Measurements from ENCODE around the gene HSPA2.
"Not testable (repeated sequence)": the region's sequence is repeated elsewhere in the genome, so short reads cannot be mapped to it uniquely, and the experiment has no call there.

The HSPA2 gene

DNA sequence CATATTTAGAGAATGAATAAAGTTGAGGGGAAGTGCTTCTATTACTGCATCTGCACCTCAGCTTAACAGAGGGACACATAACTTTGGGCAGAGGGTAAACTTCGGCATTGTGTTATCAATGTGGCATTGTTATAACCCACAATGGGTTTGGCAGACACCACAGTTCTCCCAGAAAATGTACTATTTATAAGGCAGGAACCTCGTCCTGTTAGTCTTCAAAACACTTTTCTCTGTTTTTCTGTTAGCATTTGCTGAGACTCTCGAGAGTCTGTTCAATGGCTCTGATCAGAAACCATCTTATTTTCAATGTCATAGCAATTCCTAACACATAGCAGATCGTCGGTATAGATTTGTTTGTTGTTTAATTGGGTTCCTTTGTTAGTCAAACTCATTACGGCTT, 23.2 kb downstream of the HSPA2 start:
- DNase-seq, result no peak

DNA sequence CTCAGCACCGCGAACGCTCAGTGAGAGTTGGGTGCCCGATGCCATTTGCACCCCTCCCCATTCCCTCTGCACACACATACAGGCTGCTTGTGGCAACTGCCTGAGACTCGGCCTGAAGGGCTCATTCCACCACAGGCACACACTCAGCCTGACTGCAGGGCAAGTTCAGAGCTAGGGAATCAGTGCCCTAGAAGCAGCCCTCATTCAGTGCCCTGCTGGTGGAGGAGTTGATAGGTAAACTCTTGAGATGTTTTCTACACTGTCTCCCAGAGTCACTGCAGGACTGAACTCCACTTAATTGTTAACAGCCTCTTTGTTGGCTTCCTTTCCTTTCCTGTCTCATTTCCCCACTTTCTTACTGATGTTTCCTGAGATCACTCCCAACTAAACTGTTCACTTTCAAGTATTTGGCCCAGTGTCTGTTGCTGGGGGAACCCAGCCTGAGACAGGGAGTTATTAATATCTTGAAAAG, 26.1 kb downstream of the HSPA2 start:
- DNase-seq, result no peak

DNA sequence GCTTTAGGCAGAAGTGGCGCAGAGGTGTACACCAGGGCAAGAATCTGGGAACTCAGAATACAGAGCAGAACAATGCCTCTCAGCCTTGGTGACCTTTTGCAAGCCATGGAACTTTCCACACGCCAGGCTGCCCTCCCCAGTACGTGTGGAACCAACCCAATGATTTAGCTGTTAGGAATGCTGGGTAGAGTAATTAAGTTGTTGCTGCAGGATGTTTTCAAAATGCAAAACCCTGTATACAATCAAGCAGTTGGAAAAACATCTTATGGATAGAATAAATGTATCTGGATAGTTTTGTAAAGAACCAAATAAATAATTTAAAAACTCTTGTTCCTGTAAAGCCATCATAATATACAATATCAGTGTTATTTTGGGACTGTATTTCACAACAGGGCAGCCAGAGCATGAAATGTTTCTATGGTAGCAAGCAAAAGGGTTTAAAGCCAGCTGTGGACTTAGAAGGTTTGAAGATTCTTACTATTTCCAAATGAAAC, 28.6 kb downstream of the HSPA2 start:
- no peak for DNase-seq

DNA sequence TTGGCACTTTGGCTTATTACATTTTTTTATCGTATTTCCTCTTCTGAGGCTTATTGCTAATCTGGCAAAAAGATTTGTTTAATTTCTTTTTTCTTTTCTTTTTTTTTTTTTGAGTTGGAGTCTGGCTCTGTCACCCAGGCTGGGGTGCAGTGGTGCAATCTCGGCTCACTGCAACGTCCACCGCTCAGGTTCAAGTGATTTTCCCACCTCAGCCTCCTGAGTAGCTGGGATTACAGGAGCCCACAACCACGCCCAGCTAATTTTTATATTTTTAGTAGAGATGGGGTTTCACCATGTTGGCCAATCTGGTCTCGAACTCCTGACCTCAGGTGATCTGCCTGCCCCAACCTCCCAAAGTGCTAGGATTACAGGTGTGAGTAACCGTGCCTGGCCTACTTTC, 29.1 kb downstream of the HSPA2 start:
- not testable (repeated sequence) for DNase-seq

DNA sequence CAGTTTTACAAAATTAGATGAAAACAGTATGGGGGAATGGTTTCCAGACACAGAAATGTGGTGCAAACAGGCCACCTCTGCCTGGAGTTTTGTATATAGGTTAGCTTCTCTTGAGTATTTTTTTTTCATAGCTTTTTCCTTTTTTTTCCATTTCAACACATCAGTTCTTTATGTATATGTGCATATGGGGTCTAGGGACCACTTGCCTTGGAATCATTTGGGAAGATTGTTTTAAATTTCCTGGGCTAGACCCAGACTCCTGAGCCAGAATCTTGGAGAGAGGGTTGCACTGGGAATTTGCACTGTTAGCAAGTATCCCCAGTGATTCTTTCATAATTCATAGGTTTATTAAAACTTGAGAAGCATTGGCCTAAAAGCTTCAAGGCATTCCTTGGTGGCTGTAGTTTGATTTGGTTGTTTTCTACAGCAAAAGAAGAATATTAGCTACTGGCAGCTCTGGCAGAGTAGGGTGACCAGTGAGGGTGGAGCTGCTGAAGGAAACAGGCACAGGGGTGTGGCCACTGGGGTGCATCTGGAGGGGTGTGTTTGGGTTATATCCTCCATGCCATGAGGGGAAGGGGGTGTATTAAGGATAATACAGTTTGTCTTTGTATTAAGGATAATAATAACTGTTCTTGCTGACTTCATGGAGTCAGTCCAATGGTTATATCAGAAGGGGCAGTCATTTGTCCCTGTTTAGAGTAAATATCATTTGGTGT, 32.0 kb downstream of the HSPA2 start:
- DNase-seq, result no peak

DNA sequence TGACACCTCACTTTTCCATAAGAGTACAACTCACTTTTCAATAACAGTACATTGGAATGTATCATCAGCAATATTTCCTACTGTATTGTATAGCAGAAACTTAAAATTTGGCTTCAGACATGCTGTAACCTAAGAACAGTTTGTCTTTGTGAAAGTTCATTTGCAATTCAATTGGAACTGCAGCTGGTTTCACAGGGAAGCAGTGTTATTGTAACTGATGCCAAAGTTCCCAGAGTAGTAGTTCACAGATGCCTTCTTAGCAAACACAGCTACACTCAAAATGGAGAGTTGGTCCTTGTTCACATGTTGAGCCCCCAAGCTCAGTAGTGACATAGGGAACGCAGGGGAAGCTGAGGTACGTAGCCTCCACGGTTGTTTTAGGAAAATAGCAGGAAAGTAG, 32.6 kb downstream of the HSPA2 start:
- DNase-seq, result no peak

DNA sequence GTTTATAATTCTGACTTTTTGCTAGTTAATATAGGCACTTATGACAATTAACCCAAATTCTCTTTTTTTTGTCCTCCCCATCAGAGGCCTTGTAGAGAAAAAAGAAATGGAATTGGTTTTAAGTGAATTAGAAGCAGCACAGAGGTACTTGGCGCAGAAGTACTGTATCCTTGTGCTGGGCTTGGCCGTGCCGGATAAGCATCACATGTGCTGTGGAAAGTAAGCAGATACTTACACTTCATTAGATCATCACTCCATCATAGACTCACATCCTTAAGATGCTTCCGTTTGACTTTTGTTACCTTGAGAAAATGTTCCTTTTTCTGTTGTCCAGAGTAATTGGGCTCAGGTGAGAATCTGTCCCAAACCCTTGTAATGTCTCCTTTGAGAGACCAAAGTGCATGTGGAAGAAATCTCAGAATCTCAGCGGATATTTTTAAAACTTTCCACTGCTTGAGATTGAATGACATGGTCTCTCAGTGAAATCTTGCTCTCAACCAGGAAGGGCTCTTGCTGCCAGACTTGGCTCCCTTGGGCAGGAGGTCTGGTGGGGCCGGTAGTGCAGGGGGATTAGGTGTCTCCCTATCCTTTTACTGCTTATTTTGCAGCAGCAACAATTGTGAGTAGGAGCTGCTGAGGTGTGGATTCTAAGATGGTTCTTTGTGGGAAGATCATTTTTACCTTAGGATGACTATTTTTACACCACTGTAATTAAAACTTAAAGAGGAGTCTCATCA, 34.0 kb downstream of the HSPA2 start:
- DNase-seq, result no peak

DNA sequence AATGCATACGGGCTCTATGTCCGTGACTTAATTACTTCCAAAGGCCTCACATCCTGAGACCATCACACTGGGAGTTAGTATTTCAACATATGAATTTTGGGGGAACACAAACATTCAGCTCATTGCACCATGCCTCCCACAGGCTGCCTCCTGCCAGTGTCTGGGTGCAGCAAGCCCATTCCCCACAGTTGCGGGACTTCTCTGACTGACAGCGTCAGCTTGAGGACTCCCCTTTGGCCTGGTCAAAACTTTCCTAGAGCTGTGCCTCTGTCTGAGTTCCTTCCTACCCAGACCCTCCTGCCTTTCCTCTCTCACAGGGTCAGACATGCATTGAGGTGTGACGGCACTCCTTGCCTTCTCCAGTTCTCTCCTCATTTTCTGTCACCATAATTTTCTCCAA, 36.7 kb downstream of the HSPA2 start:
- DNase-seq, result no peak

DNA sequence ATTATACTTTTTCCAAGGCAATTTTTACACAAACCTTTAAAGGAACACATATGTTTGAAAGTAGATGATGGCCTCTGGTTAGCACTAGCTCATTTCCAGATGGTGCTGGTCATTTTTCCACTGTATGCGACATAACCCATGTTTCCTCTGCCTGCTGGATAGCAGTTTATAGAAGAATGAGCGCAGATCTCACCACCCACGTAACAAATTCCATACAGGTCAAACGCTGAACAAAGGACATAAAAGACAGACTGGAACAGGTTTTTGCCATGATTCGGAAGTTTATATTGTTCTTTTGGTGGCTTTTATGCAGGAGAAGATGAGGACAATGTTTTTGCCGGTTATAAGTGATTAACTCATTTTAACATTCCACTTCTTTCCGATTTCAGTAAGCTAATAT, 39.9 kb downstream of the HSPA2 start:
- DNase-seq, result no peak

DNA sequence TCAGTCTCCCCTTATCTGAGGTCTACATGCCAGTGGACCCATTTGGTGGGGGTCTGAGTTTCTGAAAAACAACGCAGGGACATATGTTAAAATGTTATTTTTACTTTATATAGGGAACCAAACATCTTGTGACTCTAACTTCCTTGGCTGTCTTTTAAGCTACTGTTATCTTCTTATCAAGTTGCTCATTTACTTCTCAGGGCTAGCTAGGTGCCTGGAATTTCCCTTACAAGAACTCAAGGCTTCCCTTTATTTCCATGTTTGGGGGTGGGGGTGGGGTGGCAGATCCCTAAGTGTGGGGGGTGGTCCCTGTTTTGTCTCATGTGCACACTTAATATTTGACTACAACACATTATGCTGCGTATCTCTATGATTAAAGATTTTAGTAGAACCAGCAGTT, 40.8 kb downstream of the HSPA2 start:
- no peak for DNase-seq

DNA sequence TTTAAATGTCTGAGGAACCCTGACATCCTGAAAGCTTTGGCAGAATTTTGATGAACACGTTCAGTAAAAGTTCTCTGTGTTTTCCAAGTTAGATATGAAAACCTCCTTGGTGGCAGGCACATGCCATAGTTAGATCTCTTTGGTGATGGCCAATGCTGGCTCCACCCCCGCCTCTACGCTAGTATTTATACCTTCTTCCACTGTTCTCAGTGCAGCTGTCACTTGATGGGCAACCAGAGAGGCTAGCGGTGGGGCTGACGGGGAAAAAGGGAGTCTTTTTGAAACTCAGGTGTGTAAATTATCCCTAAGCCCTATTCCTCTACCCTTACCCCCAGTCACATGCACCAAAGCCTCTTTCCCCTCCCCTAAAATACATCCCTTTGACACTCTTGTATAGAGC, 41.3 kb downstream of the HSPA2 start:
- no peak for DNase-seq

DNA sequence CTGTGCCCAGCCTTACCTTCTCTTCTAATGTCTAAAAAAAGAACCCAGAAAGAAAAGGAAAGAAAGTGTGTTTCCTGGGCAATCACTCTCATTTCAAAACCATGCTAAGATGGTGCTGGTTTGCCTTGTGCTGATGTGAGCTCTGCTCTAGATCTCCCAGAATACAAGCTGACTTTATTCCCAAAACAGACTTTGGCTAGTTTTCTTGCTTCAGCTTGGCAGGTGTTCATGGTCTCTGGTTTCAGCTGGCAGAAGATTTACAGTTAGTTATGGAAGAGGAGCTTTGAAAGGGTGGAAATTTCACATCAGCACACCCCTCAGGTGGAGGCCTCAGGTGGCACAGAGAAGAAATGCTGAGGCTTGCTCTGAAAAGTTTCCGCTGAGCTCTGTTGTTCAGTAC, 43.6 kb downstream of the HSPA2 start:
- DNase-seq, result no peak

DNA sequence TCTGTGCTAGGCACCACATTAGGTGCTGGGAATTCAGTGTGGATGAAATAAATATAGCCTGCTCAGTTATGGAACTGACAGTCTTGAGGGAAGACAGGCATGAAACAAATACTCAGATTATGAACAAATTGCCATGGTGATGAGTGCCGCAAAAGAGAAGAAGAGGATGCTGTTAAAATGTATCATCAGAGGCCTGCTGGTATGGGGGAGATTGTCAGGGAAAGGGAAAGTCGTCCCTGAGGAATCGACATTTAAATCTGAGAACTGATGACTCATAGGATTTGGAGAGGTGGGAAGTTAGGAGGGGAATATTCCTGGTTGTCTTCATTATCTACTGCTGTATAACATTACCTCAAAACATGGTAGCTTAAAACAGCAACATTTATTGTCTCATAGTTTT, 51.3 kb downstream of the HSPA2 start:
- DNase-seq, result no peak

Measured in NCI-H510A (cell line).